HG03139 (cell line): ENCODE results near the gene RNASEH1.
A peak's percentile ranks its signal among the peaks of the same experiment; 100 is the strongest.
"Not testable (repeated sequence)": the region's sequence is repeated elsewhere in the genome, so short reads cannot be mapped to it uniquely, and the experiment has no call there.

ENCODE experiments used
- ATAC-seq: cut with Tn5 transposase; IDR thresholded peaks from one replicate; pipeline ENCODE4 v1.9.1; 2021; ENCODE audit not compliant: unreplicated experiment

Gene RNASEH1

DNA sequence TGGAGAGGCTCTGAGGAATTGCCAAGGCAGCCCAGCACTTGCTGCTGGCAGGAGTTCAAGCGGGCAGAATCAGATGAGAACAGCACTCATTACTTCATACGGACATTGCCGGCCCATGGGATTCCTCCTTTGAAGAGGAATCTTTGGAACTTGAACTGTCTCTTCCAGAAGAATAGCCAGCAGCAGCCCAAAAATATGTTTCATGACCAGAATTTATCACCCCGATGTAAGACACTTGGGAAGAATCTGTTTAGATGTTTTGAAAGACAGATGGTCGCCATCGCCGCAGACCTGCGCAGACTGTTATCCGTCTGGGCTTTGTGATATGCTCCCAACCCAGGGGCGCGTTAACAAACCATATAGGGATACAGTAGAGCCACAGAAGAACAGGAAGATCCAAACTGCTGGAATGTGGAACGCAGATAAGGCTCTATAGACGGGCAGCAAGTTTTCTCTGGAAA is 35.1 kb downstream of the RNASEH1 start:
- no peak for ATAC-seq

DNA sequence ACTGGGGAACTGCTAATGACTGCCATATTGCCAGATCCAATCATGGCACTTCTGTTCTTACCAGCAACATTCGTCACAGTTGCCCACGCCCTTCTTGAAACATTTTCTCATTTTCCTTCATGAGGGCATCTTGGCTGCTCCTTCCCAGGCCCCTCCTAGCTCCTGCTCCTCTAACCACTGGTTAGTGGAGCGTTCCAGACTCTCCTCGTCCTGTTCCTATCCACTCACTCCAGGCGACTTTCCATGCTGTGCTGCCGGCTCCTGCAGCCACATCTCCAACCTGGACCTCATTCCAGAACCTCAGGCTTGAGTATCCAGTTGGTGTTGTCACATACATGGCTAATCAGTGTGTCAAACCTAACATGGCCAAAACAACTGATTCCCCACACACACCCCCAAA is 37.5 kb downstream of the RNASEH1 start:
- no peak for ATAC-seq

DNA sequence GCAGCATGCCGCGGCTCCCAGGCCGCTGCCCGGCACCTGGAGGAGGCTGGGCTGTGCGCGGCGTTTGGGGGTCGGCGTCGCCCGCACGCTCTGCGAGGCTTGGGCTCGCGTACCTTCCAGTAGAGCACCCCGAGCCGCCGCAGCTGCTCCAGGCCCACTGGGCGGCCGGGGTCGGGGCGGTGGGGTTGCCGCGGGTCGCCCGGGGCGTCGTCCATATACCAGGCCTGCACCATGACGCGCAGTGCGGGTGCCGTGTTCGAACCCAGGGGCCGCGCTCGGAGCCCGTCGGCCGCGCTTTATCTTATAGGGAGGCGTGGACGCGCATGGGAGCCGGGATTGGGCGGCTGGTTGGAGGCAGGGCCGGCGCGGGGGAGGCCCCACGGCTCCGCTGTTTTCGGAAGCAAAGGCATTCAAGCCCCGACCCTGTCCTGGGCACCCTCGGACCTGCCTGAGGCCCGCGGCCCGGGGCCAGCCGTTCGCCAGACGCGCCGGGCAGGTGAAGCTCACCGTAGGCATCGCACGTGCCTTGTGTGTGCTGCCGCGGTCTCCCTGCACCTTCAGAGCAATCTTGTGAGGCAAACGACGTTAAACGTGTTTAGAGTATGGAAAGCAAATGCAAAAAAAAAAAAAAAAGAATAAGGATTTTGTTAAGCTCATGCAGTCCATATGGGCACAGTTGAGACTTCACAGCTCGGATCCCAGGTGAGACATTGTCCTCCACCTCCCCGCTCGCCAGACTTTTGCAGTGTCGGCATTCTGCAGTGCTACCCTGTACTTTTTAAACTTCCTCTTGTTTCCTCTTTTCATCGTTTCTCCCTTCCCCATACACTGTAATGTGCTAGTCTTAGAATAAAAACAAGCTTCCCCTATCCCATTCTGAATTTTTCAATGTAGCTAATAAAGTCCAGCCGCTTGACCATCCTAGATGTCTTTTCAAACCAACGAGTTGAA is 38.6 kb downstream of the RNASEH1 start, which contains the start of gene ADI1:
Gene ADI1, minus strand, starts transcription at position 277 of the 951 bp plus-strand sequence. Its CDS starts 44 bp downstream, at position 233.
- peak; percentile 50 for ATAC-seq

DNA sequence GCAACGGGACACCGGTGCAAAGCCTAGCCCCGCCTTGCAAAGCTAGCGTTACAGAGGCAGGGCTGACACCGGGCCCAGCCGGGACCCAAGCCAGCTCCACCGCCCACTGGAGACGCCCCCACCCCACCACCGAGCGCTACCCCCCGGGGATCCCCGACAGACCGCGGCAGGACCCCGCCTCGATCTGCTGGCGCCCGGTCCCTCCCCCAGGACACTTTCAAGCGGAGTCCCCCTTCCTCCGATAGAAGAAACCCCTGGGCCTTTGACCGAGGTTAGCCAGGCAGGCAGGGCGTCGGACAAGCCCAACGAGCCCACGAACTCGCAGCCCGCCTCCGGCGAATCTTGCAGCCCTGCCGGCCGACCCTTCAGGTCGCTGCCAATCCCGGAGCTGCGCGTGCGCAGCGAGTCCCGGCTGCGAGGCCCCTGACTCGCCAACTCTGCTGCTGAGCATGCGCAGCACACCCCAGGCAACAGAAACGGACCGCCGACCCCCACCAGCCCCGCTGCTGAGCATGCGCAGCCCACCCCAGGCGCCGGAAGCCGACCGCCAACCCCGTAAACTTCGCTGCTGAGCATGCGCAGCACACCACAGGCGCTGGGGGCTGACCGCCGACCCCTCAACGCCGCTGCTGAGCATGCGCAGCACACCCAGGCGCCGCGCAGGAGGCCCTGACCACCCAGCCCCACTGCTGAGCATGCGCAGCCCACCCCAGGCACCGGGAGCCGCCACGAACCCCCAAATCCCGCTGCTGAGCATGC is 39.5 kb downstream of the RNASEH1 start:
- ATAC-seq = peak; percentile 69

DNA sequence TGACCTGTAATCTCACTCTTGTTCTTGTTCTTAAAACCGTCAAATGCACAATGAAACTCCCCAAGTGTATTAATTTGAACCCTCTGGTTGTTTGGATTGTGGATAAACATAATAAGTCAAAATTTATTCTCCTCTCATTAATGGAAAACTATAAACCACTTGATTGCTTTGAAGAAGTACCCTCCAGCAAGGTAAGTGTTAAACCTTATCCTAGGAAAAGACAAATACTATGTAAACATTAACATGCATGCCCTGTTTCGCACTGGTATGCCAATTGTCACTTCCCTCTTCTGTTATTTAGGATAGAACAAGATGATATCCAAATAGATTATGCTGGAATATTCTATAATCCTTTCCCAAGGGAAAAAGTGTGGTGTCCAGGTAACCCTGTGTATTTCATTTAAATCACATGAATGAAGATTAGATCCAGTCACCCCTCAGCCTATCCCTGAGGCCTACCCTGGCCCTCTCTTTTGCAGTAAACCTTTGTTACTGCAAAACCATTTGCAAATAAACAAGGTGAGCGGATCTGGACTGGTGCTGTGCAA is 40.1 kb downstream of the RNASEH1 start:
- ATAC-seq = no peak

DNA sequence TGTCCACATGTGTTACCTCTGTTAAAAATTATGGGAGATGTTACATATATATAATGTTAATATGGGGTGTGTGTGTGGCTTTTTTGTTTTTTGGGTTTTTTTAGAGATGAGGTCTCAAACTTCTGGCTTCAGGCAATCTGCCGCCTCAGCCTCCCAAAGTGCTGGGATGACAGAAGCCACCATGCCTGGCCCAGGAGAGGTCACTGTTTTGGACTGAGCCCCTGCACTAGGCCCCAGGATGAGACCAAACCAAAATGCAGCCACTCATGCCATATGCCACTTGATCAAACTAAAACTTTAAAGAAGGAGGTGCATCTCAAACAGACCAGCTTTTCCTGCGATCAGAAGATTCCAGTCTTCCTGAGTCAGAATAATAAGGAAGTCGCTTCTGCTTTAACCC is 41.3 kb downstream of the RNASEH1 start:
- ATAC-seq = no peak

DNA sequence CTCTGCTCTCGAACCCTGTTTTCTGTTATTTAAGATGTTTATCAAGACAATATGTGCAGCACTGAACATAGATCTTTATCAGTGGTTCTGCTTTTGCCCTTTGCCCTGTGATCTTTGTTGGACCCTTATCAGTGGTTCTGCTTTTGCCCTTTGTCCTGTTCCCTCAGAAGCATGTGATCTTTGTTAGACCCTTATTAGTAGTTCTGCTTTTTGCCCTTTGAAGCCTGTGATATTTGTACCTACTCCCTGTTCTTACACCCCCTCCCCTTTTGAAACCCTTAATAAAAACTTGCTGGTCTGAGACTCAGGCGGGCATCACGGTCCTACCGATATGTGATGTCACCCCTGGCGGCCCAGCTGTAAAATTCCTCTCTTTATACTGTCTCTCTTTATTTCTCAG is 42.7 kb downstream of the RNASEH1 start:
- ATAC-seq = not testable (repeated sequence)

DNA sequence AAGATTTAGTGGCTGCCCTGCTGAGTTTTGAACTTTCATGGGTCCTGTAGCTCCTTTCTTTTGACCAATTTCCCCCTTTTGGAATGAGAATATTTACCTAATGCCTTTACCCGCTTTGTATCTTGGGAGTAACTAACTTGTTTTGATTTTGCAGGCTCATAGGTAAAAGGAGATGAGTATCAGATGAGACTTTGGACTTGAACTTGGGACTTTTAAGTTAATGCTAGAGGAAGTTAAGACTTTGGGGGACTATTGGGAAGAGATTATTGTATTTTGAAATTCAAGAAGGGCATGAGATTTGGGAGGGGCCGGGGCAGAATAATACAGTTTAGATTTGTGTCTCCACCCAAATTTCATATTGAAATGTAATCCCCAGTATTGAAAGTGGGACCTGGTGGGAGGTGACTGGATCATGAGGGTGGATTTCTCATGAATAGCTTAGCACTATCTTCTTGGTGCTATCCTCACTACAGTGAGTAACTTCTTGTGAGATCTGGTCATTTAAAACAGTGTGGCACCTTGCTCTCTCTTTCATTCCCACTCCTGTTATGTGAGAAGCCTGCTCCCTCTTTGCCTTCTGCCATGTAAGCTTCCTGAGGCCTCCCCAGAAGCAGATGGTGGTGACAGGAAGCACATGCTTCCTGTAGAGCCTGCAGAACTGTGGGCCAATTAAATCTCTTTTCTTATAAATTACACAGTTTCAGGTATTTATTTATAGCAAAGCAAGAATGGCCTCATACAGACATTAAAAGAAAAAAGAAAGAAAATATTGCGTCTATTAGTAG is 44.9 kb downstream of the RNASEH1 start:
- ATAC-seq = no peak

DNA sequence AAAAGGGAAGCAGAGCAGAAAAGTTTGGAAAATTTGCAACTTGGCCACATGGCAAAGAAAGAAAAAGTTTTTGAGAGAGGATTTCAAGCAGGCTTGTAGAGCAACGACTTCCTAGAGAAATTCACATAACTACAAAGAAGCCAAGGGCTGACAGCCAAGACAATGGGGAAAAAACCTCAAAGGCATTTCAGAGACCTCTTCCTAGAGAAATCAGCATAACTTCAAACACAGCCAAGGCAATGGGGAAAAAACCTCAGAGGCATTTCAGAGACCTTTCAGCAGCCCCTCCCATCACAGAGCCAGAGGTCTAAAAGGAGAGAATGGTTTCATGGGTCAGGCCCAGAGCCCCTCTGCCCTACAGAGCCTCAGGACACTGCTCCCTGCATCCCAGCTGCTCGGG is 46.0 kb downstream of the RNASEH1 start:
- ATAC-seq = no peak

DNA sequence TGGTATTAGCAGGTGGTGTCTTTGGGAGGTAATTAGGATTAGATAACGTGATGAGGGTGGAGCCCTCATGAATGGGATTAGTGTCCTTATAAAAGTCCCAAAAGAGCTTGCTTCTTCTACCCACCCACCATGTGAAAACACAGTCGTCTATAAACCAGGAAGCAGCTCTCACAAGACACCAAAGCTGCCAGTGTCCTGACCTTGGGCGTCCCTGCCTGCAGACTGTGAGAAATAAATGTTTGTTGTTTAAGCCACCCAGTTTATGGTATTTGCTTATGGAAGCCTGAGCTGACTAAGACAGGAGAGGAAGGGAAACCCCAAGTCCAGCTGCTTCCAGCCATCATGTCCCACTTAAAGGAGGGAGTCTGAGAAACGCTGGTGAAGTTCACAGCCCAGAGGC is 52.4 kb downstream of the RNASEH1 start:
- no peak for ATAC-seq

DNA sequence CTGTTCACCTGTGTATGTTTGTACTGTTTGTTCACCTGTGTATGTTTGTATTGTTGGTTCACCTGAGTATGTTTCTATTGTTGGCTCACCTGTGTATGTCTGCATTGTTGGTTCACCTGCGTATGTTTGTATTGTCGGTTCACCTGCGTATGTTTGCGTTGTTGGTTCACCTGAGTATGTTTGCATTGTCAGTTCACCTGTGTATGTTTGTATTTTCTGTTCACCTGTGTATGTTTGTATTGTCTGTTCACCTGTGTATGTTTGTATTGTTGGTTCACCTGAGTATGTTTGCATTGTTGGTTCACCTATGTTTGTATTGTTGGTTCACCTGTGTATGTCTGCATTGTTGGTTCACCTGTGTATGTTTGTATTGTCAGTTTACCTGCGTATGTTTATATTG is 53.4 kb downstream of the RNASEH1 start:
- ATAC-seq = no peak

DNA sequence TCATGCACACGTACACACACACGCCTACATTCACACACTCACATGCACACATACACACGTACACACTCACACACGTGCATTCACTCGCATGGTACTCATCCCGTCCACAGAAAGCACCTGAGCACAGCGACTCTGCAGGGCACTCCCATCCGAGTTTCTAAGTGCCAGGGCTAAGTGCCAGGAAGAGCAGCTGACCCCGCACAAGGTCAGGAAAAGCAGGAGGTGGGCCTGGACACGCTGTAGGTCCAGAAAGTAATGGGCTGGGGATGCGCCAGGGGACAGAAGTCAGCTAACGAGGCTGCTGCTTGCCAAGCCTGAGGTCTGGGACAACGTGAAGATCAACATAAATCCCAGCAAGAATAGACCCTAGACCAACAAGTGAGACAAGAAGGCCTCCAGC is 54.6 kb downstream of the RNASEH1 start:
- ATAC-seq = no peak

DNA sequence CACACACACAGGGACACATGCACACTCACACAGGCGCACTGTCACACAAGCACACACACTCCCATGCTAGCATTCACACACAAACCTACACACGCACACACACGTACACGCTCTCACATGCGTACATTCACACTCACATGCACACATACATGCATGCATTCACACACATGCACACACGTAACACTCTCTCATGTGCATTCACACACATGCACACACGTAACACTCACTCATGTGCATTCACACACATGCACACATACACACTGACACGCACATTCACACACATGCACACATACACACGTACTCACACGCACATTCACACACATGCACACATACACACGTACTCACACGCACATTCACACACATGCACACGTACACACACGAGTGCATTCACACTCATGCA is 55.1 kb downstream of the RNASEH1 start:
- no peak for ATAC-seq

DNA sequence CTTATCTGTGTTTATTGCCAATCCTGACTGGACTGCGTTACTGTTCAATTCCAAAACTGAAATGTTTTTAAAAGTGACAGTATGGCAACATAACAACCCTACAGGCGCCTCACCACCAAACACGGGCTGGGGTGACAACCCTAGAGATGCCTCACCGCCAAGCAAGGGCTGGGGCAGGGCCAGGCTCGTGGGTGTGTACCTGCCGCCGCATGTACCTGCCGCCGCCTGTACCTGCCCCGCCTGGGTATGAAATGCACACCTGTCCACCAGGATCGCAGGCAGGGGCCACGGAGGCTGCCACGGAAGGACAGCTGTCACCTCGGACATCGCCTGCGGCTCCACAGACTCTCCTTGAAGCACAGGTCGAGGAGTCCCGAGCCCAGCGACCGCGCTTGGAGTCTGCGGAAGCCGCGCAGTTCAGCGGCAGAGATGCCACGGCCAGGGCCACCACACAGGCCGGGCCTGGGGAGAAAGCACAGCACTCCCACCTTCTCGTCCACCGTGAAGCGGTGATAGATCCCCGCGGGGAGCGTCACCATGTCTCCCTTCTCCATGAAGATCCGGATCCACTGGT is 57.7 kb downstream of the RNASEH1 start:
- no peak for ATAC-seq

DNA sequence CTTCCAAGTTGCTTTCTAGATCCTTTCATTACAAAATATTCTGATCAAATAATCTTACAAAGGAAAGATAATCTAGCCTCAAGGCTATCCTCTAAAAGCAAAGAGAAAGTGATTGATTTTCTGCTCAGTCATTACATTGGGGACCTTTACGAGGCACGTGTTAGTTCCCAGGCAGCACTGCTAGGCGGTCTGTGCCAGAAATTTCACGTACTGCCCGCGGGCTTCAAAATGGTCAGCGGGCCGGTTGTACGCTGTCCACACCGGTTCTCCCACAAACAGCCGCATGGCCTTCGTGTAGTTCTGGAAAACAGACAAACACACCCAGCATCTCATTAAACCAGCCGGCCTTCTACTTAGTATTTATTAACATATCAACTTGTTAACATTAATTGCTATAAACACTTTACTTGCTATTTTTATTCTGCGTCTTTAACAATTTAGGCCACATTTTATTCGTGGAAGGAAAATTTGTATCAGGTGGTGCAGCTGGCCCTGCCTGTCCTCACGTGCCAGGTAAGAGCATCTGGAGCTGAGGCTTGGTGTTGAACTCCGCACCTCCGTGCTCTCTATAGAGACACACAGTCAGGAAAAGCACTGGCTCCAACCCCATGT is 59.2 kb downstream of the RNASEH1 start:
- no peak for ATAC-seq

DNA sequence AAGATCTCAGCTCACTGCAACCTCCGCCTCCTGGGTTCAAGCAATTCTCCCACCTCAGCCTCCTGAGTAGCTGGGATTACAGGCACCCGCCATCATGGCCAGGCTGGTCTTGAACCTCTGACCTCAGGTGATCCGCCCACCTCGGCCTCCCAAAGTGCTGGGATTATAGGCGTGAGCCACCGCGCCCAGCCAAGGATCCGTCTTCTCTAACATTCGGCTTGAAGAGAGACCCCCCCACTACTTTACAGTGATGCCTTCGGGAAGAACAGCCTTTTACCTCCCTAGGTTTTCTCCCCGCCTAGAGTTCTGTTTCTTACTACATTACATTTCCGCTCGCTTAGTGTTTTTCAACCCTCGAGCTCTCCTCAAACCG is 61.4 kb downstream of the RNASEH1 start:
- not testable (repeated sequence) for ATAC-seq
